HUES6 (cell line): ENCODE measurements around the gene PIK3R1.

ENCODE experiments used
- H3K27ac ChIP-seq: 2 replicates; pipeline ENCODE4 v1.7.0; 2013; ENCODE audit warnings: low read depth, mild to moderate bottlenecking, low read length, inconsistent platforms
- H3K27me3 ChIP-seq: 2 replicates; pipeline ENCODE4 v1.6.1; 2013; ENCODE audit warnings: low read length; ENCODE audit not compliant: control insufficient read depth, insufficient read depth
- H3K36me3 ChIP-seq: 2 replicates; pipeline ENCODE4 v1.6.1; 2013; ENCODE audit warnings: low read length; ENCODE audit not compliant: control insufficient read depth, insufficient read depth
- H3K4me1 ChIP-seq: 2 replicates; pipeline ENCODE4 v1.6.1; 2013; ENCODE audit warnings: low read length; ENCODE audit not compliant: control insufficient read depth, insufficient read depth
- H3K4me3 ChIP-seq: 2 replicates; pipeline ENCODE4 v1.5.1; 2013; ENCODE audit warnings: low read depth, low read length
- H3K9ac ChIP-seq: one replicate; pipeline ENCODE4 v1.6.1; 2013; ENCODE audit warnings: mild to moderate bottlenecking, low read length
- H3K9me3 ChIP-seq: 2 replicates; pipeline ENCODE4 v1.6.1; 2013; ENCODE audit warnings: low read depth, low read length; ENCODE audit not compliant: control insufficient read depth, insufficient read depth

Gene PIK3R1

GRCh38 chr5:68330574-68330973 is 115.0 kb downstream of the PIK3R1 start:
- Histone ChIP-seq H3K4me3 (no peak overlapping the region), H3K36me3 (no peaks in the 10 kb centered on the region), H3K4me1 (no peaks in the 10 kb centered on the region), H3K9me3 (no peaks in the 10 kb centered on the region), H3K27ac (no peak overlapping the region), H3K27me3 (no peaks in the 10 kb centered on the region), H3K9ac (no peak overlapping the region)

- Histone ChIP-seq H3K27ac (no peak overlapping the region), H3K4me1 (no peaks in the 10 kb centered on the region), H3K4me3 (no peak overlapping the region)
Observed at GRCh38 chr5:68331192-68332079, 115.9 kb downstream of the PIK3R1 start.

GRCh38 chr5:68332080-68332451 is 116.5 kb downstream of the PIK3R1 start:
- Histone ChIP-seq H3K9ac (no peak overlapping the region), H3K4me1 (no peaks in the 10 kb centered on the region), H3K27me3 (no peaks in the 10 kb centered on the region), H3K9me3 (no peaks in the 10 kb centered on the region), H3K27ac (no peak overlapping the region), H3K4me3 (no peak overlapping the region), H3K36me3 (no peaks in the 10 kb centered on the region)

More at GRCh38 chr5:68331192-68332079, 115.9 kb downstream of the PIK3R1 start:
- no peaks in the 10 kb centered on the region for H3K9me3 ChIP-seq
- no peaks in the 10 kb centered on the region for H3K27me3 ChIP-seq
- no peak overlapping the region for H3K9ac ChIP-seq
- H3K36me3 ChIP-seq: no peaks in the 10 kb centered on the region

- Histone ChIP-seq H3K4me3 (no peak overlapping the region), H3K9me3 (no peaks in the 10 kb centered on the region), H3K4me1 (no peaks in the 10 kb centered on the region), H3K27ac (no peak overlapping the region), H3K36me3 (no peaks in the 10 kb centered on the region), H3K9ac (no peak overlapping the region), H3K27me3 (no peaks in the 10 kb centered on the region)
Observed at GRCh38 chr5:68332556-68332955, 117.0 kb downstream of the PIK3R1 start.

GRCh38 chr5:68333649-68334552 is 118.3 kb downstream of the PIK3R1 start:
- Histone ChIP-seq H3K9me3 (no peaks in the 10 kb centered on the region), H3K4me1 (no peaks in the 10 kb centered on the region), H3K36me3 (no peaks in the 10 kb centered on the region), H3K27me3 (no peaks in the 10 kb centered on the region), H3K9ac (no peak overlapping the region), H3K27ac (no peak overlapping the region), H3K4me3 (no peak overlapping the region)

GRCh38 chr5:68334553-68334886 is 119.0 kb downstream of the PIK3R1 start:
- H3K4me3 ChIP-seq: no peak overlapping the region
- no peaks in the 10 kb centered on the region for H3K36me3 ChIP-seq
- H3K4me1 ChIP-seq: no peaks in the 10 kb centered on the region
- no peaks in the 10 kb centered on the region for H3K27me3 ChIP-seq
- H3K27ac ChIP-seq: no peak overlapping the region
- no peak overlapping the region for H3K9ac ChIP-seq
- H3K9me3 ChIP-seq: no peaks in the 10 kb centered on the region

GRCh38 chr5:68335075-68335474 is 119.5 kb downstream of the PIK3R1 start:
- Histone ChIP-seq H3K9me3 (no peaks in the 10 kb centered on the region), H3K27me3 (no peaks in the 10 kb centered on the region), H3K36me3 (no peaks in the 10 kb centered on the region), H3K27ac (no peak overlapping the region), H3K4me1 (no peaks in the 10 kb centered on the region), H3K4me3 (no peak overlapping the region), H3K9ac (no peak overlapping the region)

GRCh38 chr5:68336200-68336599 is 120.6 kb downstream of the PIK3R1 start:
- H3K27ac ChIP-seq: no peak overlapping the region
- H3K4me1 ChIP-seq: no peaks in the 10 kb centered on the region
- H3K27me3 ChIP-seq: no peaks in the 10 kb centered on the region
- H3K9ac ChIP-seq: no peak overlapping the region
- H3K4me3 ChIP-seq: no peak overlapping the region
- H3K9me3 ChIP-seq: no peaks in the 10 kb centered on the region
- H3K36me3 ChIP-seq: no peaks in the 10 kb centered on the region

- Histone ChIP-seq H3K9ac (no peak overlapping the region), H3K9me3 (no peaks in the 10 kb centered on the region), H3K36me3 (no peaks in the 10 kb centered on the region), H3K27me3 (no peaks in the 10 kb centered on the region), H3K4me3 (no peak overlapping the region), H3K4me1 (no peaks in the 10 kb centered on the region), H3K27ac (no peak overlapping the region)
Observed at GRCh38 chr5:68337235-68337634, 121.7 kb downstream of the PIK3R1 start.

GRCh38 chr5:68339921-68340321 is 124.4 kb downstream of the PIK3R1 start:
- no peak overlapping the region for H3K4me3 ChIP-seq
- H3K27ac ChIP-seq: no peak overlapping the region
- no peaks in the 10 kb centered on the region for H3K36me3 ChIP-seq
- H3K9me3 ChIP-seq: no peaks in the 10 kb centered on the region
- peaks cover 9% of the 10 kb centered on the region for H3K4me1 ChIP-seq
- no peak overlapping the region for H3K9ac ChIP-seq
- H3K27me3 ChIP-seq: no peaks in the 10 kb centered on the region

GRCh38 chr5:68341006-68341405 is 125.5 kb downstream of the PIK3R1 start:
- Histone ChIP-seq H3K27ac (no peak overlapping the region), H3K4me1 (peaks cover 9% of the 10 kb centered on the region), H3K27me3 (no peaks in the 10 kb centered on the region), H3K9me3 (no peaks in the 10 kb centered on the region), H3K36me3 (no peaks in the 10 kb centered on the region), H3K4me3 (no peak overlapping the region), H3K9ac (no peak overlapping the region)
